Gastroesophageal sphincter (tissue), 4 donors: ENCODE measurements around the gene GLTP. TPM values are rescaled to one million over a fixed set of nuclear protein-coding genes. Genes with fewer than 3 reads are reported as not detected.

Source experiments
- ATAC-seq: fragments of 150-250 bp; one replicate; pipeline ENCODE4 v1.9.1; 2016; ENCODE audit warnings: mild to moderate bottlenecking, moderate library complexity
- H3K27ac ChIP-seq, 4 donors: fragments of 200-600 bp; sonication (generic) in 3 of 4; 1 replicate in 3 of 4; 2 replicates in 1 of 4; pipeline ENCODE4 v1.5.1; 2016 to 2019
- H3K27me3 ChIP-seq: fragments of 200-600 bp; sonication (generic); one replicate; pipeline ENCODE4 v1.5.1; 2019
- H3K36me3 ChIP-seq, 2 donors: fragments of 200-600 bp; sonication (generic); one replicate each; pipeline ENCODE4 v1.5.1; 2019; ENCODE audit warnings: control low read depth in 1 of 2
- H3K4me1 ChIP-seq, 3 donors: fragments of 200-600 bp; sonication (generic); 1 replicate in 2 of 3; 2 replicates in 1 of 3; pipeline ENCODE4 v1.5.1; 2016 to 2019; ENCODE audit warnings: control low read depth in 2 of 3
- H3K4me3 ChIP-seq, 2 donors: fragments of 200-600 bp; sonication (generic); one replicate each; pipeline ENCODE4 v1.5.1; 2019; ENCODE audit warnings: mild to moderate bottlenecking in 1 of 2, moderate library complexity in 1 of 2
- H3K9me3 ChIP-seq, 3 donors: fragments of 200-600 bp; sonication (generic); one replicate each; pipeline ENCODE4 v1.5.1; 2017 to 2019; ENCODE audit warnings: control low read depth in 2 of 3
- CTCF ChIP-seq, 4 experiments: fragments of 200-600 bp in 2 of 4; fragments of 450-650 bp in 2 of 4; sonication (generic) in 1 of 4; IDR thresholded peaks; one replicate each; pipeline ENCODE4 v1.5.1; 2017 to 2019; ENCODE audit warnings: antibody characterized with exemption in 4 of 4, mild to moderate bottlenecking in 2 of 4, moderate library complexity in 2 of 4
- EP300 ChIP-seq: sonication (generic); formaldehyde crosslinking; IDR thresholded peaks from one replicate; pipeline ENCODE4 v1.6.1; 2017; ENCODE audit warnings: antibody characterized with exemption, mild to moderate bottlenecking
- POLR2A ChIP-seq, 2 donors: fragments of 450-650 bp; IDR thresholded peaks; one replicate each; pipeline ENCODE4 v1.6.1; 2017; ENCODE audit warnings: antibody characterized with exemption in 2 of 2, mild to moderate bottlenecking in 2 of 2, moderate library complexity in 1 of 2
- POLR2AphosphoS5 ChIP-seq: sonication (generic); formaldehyde crosslinking; IDR thresholded peaks from one replicate; pipeline ENCODE4 v1.6.1; 2017; ENCODE audit warnings: antibody characterized with exemption
- WGBS, 2 donors: methylation state at CpG; one replicate each; pipeline ENCODE4 v1.1.5; 2018; ENCODE audit warnings: low coverage in 1 of 2; 5-methylcytosine and 5-hydroxymethylcytosine counted together
- total RNA-seq, 4 donors: library from RNA; depleted of rRNA; stranded (reverse); fragments of >200 nt; gene quantifications; one replicate each; pipeline ENCODE4 v1.1.0, GENCODE V29; 2016

GLTP gene
- total RNA-seq, 4 donors from 2014 or later = 35.2 to 70.3 (median 51.8) TPM

GRCh38 chr12:109831365-109831764 lies 49.0 kb downstream of the GLTP start:
- H3K27ac ChIP-seq = no peak overlapping the region
- H3K4me3 ChIP-seq = no peak overlapping the region
- ATAC-seq = no peak
- TF ChIP-seq EP300 = no peak
- no peak for TF ChIP-seq POLR2AphosphoS5
- no peak for TF ChIP-seq POLR2A (IDR thresholded peaks at IDR 0.05)
- no peak for TF ChIP-seq CTCF (IDR thresholded peaks at IDR 0.05)
- H3K36me3 ChIP-seq = no peaks in the 10 kb centered on the region
- WGBS, 2 donors = 88% methylated on average over 1 of the region's 6 CpGs; no CpG with 5 or more reads in 1 of the 2 donors
- no peaks in the 10 kb centered on the region for H3K9me3 ChIP-seq
- peaks cover 0 to 15% (median 0%) of the 10 kb centered on the region in 3 donors for H3K4me1 ChIP-seq
- peaks cover 65% of the 10 kb centered on the region for H3K27me3 ChIP-seq

- H3K4me3 ChIP-seq = no peak overlapping the region
- peaks cover 0 to 15% (median 0%) of the 10 kb centered on the region in 3 donors for H3K4me1 ChIP-seq
- H3K27me3 ChIP-seq = peaks cover 68% of the 10 kb centered on the region
- no peaks in the 10 kb centered on the region for H3K36me3 ChIP-seq
- H3K9me3 ChIP-seq = no peaks in the 10 kb centered on the region
- ATAC-seq = no peak
- TF ChIP-seq EP300 (no peak), CTCF (IDR thresholded peaks at IDR 0.05) (no peak), POLR2A (IDR thresholded peaks at IDR 0.05) (no peak), POLR2AphosphoS5 (no peak)
- 54 to 67% methylated on average over 1 to 2 of the region's 2 CpGs for WGBS, 2 donors
- no peak overlapping the region for H3K27ac ChIP-seq
These were observed 49.6 kb downstream of the GLTP start for GRCh38 chr12:109830718-109831117.

- no peak for ATAC-seq
- Histone ChIP-seq H3K36me3 (no peaks in the 10 kb centered on the region), H3K27ac (no peak overlapping the region), H3K27me3 (peaks cover 71% of the 10 kb centered on the region), H3K4me1 (peaks cover 0 to 15% (median 0%) of the 10 kb centered on the region in 3 donors), H3K9me3 (no peaks in the 10 kb centered on the region), H3K4me3 (no peak overlapping the region)
- 80 to 83% methylated on average over 1 to 2 of the region's 2 CpGs for WGBS, 2 donors
- TF ChIP-seq POLR2AphosphoS5 = no peak
These were observed 50.1 kb downstream of the GLTP start for GRCh38 chr12:109830267-109830666.

- no peak for TF ChIP-seq POLR2A (IDR thresholded peaks at IDR 0.05)
- no peak for TF ChIP-seq EP300
- no peak for TF ChIP-seq POLR2AphosphoS5
- TF ChIP-seq CTCF (IDR thresholded peaks at IDR 0.05) = no peak
- peaks cover 0 to 15% (median 0%) of the 10 kb centered on the region in 3 donors for H3K4me1 ChIP-seq
- no peaks in the 10 kb centered on the region for H3K36me3 ChIP-seq
- no peak overlapping the region for H3K4me3 ChIP-seq
- H3K27ac ChIP-seq = no peak overlapping the region
- peaks cover 71% of the 10 kb centered on the region for H3K27me3 ChIP-seq
- H3K9me3 ChIP-seq = no peaks in the 10 kb centered on the region
- 89% methylated on average over 8 of the region's 10 CpGs; no CpG with 5 or more reads in 1 of the 2 donors for WGBS, 2 donors
- no peak for ATAC-seq
These were observed 50.7 kb downstream of the GLTP start for GRCh38 chr12:109829667-109830066.

- WGBS, 2 donors = 92% methylated on average over 2 of the region's 3 CpGs; no CpG with 5 or more reads in 1 of the 2 donors
- no peaks in the 10 kb centered on the region for H3K36me3 ChIP-seq
- peaks cover 0 to 15% (median 0%) of the 10 kb centered on the region in 3 donors for H3K4me1 ChIP-seq
- TF ChIP-seq POLR2A (IDR thresholded peaks at IDR 0.05) (no peak), CTCF (IDR thresholded peaks at IDR 0.05) (no peak), EP300 (no peak), POLR2AphosphoS5 (no peak)
- no peaks in the 10 kb centered on the region for H3K9me3 ChIP-seq
- H3K27me3 ChIP-seq = peaks cover 66% of the 10 kb centered on the region
- peak overlapping the region in 1 of 4 donors; percentile 21 for H3K27ac ChIP-seq
- H3K4me3 ChIP-seq = no peak overlapping the region
- ATAC-seq = no peak
These were observed 51.4 kb downstream of the GLTP start for GRCh38 chr12:109828754-109829511.
